ENCODE results near the gene PODN.

The PODN gene

DNA sequence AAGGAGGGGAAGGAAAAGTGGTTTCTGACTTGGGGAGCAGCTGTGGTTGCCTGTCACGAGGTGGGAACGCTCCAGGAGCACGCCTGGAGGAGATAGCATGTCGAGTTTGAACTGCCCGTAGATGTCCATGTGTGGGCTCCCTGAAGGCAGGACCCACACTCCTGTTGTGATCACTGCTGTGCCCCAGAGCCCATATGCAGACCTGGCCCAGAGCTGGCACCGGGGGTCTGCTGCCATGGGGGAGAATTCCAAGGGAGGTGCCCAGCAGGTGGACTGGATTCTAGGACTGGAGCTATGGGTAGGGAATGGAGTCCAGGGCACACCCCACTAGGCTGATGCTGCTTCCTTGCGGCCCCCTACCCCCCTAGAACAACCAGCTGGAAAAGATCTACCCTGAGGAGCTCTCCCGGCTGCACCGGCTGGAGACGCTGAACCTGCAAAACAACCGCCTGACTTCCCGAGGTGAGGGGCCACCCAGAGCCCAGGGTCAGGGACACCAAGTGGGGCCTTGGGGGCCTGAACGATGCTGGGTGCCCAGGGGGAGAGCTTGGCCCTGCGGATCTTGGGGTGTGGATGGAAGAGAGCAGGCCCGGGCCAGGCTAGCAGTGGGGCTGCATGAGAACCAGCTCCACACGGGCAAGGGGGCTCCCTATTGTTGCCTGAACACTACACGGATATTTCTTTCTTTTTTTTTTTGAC lies 9.3 kb downstream of the PODN start:
- Histone ChIP-seq H3K27me3 (ENCODE audit: control insufficient read depth, insufficient read depth, low read length) (no peaks in the 10 kb centered on the region), H3K9me3 (ENCODE audit: control insufficient read depth, low read length) (no peaks in the 10 kb centered on the region), H2AFZ (no peak overlapping the region), H3K9ac (no peak overlapping the region), H3K27ac (no peak overlapping the region), H3K79me2 (no peaks in the 10 kb centered on the region), H3K4me1 (no peaks in the 10 kb centered on the region), H3K36me3 (ENCODE audit: control insufficient read depth, insufficient read depth, low read length) (no peaks in the 10 kb centered on the region), H3K4me3 (ENCODE audit: low read depth, low read length) (no peak overlapping the region), H3K4me2 (ENCODE audit: low read length) (no peak overlapping the region)
- TF ChIP-seq, protein P1, sequence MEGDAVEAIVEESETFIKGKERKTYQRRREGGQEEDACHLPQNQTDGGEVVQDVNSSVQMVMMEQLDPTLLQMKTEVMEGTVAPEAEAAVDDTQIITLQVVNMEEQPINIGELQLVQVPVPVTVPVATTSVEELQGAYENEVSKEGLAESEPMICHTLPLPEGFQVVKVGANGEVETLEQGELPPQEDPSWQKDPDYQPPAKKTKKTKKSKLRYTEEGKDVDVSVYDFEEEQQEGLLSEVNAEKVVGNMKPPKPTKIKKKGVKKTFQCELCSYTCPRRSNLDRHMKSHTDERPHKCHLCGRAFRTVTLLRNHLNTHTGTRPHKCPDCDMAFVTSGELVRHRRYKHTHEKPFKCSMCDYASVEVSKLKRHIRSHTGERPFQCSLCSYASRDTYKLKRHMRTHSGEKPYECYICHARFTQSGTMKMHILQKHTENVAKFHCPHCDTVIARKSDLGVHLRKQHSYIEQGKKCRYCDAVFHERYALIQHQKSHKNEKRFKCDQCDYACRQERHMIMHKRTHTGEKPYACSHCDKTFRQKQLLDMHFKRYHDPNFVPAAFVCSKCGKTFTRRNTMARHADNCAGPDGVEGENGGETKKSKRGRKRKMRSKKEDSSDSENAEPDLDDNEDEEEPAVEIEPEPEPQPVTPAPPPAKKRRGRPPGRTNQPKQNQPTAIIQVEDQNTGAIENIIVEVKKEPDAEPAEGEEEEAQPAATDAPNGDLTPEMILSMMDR (IDR thresholded peaks at IDR 0.05) = no peak

DNA sequence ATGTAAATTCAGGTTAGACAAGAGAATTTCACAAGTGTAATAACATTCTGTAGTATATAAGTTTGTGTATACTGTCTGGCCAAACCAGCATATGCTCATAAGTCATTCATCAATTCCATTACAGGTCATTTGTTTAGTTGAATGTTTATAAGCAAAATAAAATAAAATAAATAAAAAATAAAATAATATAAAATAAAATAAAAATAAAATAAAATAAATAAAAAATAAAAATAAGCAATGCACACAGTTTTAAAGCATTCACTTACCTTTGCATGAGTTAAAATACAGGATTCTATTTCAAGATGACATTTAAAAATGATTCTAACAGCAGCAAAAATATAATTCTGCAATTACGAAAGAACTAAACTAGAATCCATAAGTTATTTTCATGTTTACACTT lies 9.9 kb downstream of the PODN start:
- no peak overlapping the region for H3K9ac ChIP-seq
- TF ChIP-seq, protein P1 (IDR thresholded peaks at IDR 0.05) = no peak
- H2AFZ ChIP-seq = no peak overlapping the region
- no peak overlapping the region for H3K4me3 ChIP-seq (ENCODE audit: low read depth, low read length)
- no peaks in the 10 kb centered on the region for H3K4me1 ChIP-seq
- H3K9me3 ChIP-seq (ENCODE audit: control insufficient read depth, low read length) = no peaks in the 10 kb centered on the region
- H3K36me3 ChIP-seq (ENCODE audit: control insufficient read depth, insufficient read depth, low read length) = no peaks in the 10 kb centered on the region
- H3K27ac ChIP-seq = no peak overlapping the region
- H3K4me2 ChIP-seq (ENCODE audit: low read length) = no peak overlapping the region
- H3K79me2 ChIP-seq = no peaks in the 10 kb centered on the region
- no peaks in the 10 kb centered on the region for H3K27me3 ChIP-seq (ENCODE audit: control insufficient read depth, insufficient read depth, low read length)

DNA sequence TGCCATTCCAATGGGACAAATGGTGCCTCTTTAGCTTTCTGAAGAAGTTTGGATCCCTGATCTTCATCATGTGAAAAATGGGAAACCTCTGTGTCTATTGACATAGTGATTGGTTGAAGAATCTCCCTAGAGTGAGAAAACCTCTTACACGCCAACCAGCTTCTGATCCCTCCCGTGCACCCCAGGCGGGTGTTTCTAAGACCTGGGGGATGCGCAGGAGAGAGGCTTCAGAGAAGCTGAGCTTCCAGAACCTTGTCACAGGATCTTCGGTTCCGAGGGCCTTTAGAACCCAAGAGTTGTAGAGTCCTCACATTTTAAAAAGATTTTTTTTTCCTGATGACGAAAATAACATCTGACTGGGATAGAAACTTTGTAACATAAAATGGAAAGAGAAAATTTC lies 11.3 kb downstream of the PODN start:
- H3K79me2 ChIP-seq = no peaks in the 10 kb centered on the region
- TF ChIP-seq, protein P1 (IDR thresholded peaks at IDR 0.05) = no peak

DNA sequence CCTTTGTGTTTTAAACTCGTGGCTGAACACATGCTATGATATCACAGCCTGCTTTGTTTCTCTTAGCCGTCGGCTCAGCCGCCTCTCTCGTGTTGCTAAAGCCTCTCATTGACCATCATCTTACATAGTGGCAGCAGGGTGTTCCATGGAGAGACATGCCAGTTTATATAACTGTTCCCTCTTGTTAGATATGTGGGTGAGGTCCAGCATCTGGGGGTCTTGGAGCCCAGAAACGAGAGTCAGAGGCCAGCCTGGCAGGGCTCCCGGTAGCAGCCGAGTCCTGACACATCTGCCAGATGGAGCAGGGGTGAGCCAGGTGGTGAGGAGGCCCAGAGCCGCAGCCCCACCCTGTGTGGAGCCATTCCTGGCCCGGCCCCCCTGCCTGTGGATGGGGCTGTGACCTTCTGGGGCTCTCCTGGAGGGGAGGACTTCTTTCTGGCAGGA lies 11.9 kb downstream of the PODN start:
- Histone ChIP-seq H3K4me3 (ENCODE audit: low read depth, low read length) (no peak overlapping the region), H2AFZ (no peak overlapping the region), H3K4me2 (ENCODE audit: low read length) (no peak overlapping the region), H3K9ac (no peak overlapping the region), H3K36me3 (ENCODE audit: control insufficient read depth, insufficient read depth, low read length) (no peaks in the 10 kb centered on the region), H3K27ac (no peak overlapping the region), H3K9me3 (ENCODE audit: control insufficient read depth, low read length) (no peaks in the 10 kb centered on the region), H3K27me3 (ENCODE audit: control insufficient read depth, insufficient read depth, low read length) (no peaks in the 10 kb centered on the region), H3K79me2 (no peaks in the 10 kb centered on the region), H3K4me1 (no peaks in the 10 kb centered on the region)
- TF ChIP-seq, protein P1 (IDR thresholded peaks at IDR 0.05) = no peak

More for the DNA sequence above, 11.3 kb downstream of the PODN start:
- Histone ChIP-seq H3K9me3 (ENCODE audit: control insufficient read depth, low read length) (no peaks in the 10 kb centered on the region), H3K27ac (no peak overlapping the region), H3K27me3 (ENCODE audit: control insufficient read depth, insufficient read depth, low read length) (no peaks in the 10 kb centered on the region), H3K36me3 (ENCODE audit: control insufficient read depth, insufficient read depth, low read length) (no peaks in the 10 kb centered on the region), H3K4me2 (ENCODE audit: low read length) (no peak overlapping the region), H3K4me3 (ENCODE audit: low read depth, low read length) (no peak overlapping the region), H3K4me1 (no peaks in the 10 kb centered on the region), H3K9ac (no peak overlapping the region), H2AFZ (no peak overlapping the region)

Data from parathyroid adenoma (tissue), 2 donors.